ENCODE measurements around the gene PTPN9.
"Not testable (repeated sequence)": the region's sequence is repeated elsewhere in the genome, so short reads cannot be mapped to it uniquely, and the experiment has no call there.

Gene PTPN9

GRCh38 chr15:75530169-75530568 lies 48.9 kb downstream of the PTPN9 start:
- FAIRE-seq, result no peak

DNA sequence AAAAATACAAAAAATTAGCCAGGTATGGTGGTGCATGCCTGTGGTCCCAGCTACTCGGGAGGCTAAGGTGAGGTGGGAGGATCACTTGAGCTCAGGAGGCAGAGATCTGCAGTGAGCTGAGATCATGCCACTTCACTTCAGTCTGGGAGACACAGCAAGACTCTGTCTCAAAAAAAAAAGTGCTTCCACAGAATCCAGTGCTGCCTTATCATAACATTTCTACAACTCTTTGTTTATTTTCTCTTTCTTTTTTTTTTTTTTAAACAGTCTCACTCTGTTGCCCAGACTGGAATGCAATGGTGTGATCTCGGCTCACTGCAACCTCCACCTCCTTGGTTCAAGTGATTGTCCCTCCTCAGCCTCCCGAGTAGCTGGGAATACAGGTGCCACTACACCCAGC lies 53.4 kb downstream of the PTPN9 start:
- not testable (repeated sequence) for FAIRE-seq

GRCh38 chr15:75523011-75523410 lies 56.1 kb downstream of the PTPN9 start:
- FAIRE-seq, result no peak

DNA sequence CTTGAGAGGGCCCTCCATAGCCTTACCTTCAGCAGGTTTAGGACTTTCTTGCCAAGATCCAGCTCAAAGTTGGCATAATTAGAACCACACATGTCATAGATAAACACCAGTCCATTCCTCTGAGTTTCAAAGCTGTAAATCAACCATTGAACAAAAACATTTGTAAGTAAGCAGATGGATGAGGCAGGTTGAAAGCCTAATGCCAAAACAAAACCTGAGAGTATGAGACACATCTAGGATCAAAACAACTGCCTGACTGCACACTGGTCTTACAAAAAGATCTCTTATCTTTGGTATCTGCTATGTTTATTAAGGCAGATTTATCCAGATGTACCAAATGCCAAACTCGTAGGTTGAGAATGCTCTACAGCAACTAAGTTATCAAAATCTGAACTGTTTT lies 61.9 kb downstream of the PTPN9 start:
- no peak for FAIRE-seq

GRCh38 chr15:75508840-75509532 lies 70.1 kb downstream of the PTPN9 start:
- FAIRE-seq, result no peak

DNA sequence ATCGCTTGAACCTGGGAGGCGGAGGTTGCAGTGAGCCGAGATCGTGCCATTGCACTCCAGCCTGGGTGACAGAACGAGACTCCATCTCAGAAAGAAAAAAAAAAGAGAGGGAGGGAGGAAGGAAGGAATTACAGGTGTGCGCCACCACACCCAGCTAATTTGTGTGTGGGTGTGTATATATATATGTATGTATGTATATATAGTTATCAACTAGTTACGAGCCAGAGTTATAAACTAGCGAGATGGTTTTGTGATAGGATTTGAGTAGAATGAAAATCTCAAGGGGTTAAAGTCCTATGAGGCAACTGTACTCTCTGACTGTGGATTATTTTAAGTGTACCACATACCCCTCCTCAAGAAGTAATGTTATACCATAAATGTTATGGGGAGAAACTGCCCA lies 76.8 kb downstream of the PTPN9 start:
- no peak for FAIRE-seq

DNA sequence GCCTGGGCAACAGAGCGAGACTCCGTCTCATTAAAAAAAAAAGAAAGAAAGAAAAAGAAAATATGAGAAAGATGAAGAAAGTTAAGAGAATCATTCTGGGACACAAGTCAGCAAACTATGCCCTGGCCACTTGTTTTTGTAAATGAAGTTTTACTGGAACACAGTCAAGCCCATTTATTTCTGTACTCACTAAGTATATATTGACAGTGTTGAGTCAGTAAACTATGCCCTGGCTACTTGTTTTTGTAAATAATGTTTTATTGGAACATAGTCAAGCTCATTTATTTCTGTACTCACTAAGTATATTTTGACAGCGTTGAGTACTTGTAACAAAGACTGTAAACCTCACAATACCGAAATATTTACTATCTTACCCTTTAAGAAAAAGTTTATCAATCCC lies 85.4 kb downstream of the PTPN9 start:
- FAIRE-seq, result no peak

DNA sequence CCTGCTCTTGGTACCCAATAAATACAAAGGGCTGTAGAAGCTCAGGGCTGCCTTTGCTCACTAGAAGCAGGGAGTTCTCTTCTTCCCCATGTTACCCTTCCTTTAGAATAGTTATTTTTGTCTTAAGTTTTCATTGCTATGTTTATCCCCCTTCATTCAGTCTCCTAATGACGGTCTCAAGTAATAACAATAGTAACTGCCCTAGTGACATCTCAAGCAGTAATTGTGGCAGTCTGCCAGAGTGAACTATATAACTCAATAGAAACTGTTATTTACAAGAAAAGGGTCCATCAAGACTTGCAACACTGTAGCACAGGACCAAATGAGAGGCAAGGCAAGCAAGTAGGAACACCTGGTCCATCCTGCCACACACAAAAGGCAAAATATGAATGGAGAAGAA lies 95.2 kb downstream of the PTPN9 start:
- FAIRE-seq, result no peak

DNA sequence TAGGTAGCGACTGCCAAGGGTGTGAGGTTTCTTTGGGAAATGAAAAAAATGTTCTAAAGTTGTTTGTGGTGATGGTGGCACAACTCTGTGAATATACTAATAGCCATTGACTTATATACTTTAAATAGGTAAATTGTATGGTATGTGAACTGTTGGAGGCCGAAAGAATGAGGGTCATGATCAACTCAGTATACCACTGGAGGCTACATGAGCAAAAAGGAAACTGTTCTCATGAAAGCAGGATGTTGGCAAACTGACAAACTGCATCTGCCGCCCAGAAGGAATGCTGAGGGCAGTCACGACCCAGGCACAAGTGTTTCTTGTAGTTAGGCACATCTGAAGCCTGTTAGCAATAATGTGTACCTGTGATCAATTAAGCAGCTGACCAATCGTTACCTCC lies 95.6 kb downstream of the PTPN9 start:
- FAIRE-seq, result not testable (repeated sequence)

GRCh38 chr15:75483106-75483505 lies 96.0 kb downstream of the PTPN9 start:
- no peak for FAIRE-seq

GRCh38 chr15:75480463-75480862 lies 98.7 kb downstream of the PTPN9 start:
- not testable (repeated sequence) for FAIRE-seq

- FAIRE-seq, result no peak
These were observed 99.4 kb downstream of the PTPN9 start for GRCh38 chr15:75479670-75480069.

- not testable (repeated sequence) for FAIRE-seq
These were observed 102.0 kb downstream of the PTPN9 start for GRCh38 chr15:75477094-75477493.

DNA sequence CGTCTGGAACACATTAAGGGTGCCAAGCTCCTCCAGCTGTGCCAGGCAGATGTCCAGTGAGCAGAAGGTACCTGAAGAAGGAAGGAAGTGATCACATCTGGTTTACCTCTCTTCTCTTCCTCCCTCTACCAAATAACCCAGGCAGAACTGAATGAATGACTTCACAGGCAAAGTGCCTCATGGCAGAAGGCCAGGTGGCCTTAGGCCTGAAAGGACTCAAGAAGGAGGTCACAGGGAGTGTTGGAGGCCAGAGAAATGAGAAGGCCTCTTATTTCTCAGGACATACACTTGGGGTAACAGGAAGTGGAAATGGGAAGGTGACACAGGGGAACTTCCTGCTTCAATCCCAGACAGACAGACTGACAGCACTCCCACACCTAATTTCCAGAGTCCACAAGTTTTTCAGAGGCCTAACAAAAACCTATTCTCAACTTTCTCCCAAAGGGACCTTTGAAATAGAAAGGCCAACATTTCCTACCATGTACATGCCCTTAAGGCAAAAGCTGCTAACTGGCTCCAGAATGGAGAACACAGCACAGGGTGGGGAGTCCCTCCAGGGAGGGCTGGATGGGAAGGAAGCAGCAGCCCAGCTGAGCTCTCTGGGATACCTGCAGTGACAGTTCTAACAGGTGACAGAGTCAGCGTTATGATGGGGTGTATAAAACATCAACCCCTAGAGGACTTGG lies 110.1 kb downstream of the PTPN9 start:
- FAIRE-seq, result no peak

- FAIRE-seq, result no peak
These were observed 118.5 kb downstream of the PTPN9 start for GRCh38 chr15:75460646-75461045.

DNA sequence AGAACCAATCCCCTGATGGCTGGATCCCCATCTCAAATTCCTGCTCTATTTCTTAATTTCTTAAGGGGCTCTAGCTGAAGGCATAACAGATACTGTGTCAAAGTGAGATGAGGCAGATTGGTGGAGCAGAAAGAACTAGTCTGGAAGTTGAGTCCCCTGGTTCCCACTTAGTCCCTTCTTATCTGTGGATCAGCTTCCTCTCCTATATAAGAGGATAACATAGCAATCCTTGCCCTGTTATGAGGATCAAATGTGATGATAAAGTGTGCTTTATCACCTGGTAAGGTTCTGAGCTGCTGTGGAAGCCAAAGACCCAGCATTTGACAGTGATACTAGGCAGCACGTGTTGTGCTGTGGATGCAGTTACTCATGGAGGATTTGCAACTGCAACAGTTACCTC lies 119.5 kb downstream of the PTPN9 start:
- FAIRE-seq, result no peak

- FAIRE-seq, result no peak
These were observed 122.4 kb downstream of the PTPN9 start for GRCh38 chr15:75456710-75457109.

- no peak for FAIRE-seq
These were observed 123.1 kb downstream of the PTPN9 start for GRCh38 chr15:75455982-75456531.

GRCh38 chr15:75455424-75455981 lies 123.6 kb downstream of the PTPN9 start:
- FAIRE-seq, result no peak

GRCh38 chr15:75454471-75455378 lies 124.4 kb downstream of the PTPN9 start:
- no peak for FAIRE-seq

DNA sequence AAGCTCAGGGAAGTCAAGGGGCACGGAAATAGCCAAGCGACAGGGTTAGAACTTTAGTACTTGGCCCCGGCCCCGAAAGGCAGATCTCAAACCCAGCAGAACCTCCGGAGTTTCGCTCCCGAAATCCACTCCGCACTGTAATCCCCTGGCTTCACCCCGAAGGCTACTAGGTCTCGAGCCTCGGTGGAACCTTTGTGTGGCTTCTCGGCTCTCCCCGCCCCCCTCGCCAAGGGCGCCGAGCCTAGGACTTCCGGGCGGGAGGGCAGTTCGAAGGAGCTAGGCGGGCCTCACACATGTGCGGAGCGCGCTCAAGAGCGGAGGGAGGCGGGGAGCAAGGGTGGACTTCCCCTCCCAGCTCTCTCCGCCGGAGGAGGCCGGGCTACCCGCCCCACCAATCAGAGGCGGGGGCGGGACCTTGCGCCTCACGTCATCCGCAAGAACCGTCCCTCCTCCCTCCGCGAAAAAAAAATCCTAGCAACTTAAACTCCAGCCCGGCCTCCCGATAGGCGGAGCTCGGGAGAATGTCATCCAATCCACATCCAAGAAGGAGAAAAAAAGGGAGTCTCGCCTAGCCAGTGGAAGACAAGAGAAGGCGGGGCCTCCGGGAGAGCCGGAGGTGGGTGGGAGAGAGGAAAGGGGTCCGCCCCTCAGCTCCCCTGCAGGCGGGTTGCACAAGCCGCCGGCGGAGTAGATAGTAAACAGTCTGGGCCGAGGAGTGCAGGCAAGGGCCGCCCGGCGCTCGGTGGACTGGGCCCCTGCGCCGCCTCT lies 125.2 kb downstream of the PTPN9 start:
- FAIRE-seq, result peak; percentile 98
